Activated naive CD4-positive, alpha-beta T cell (primary cell): ENCODE results near the gene ARID5B.
A peak's percentile ranks its signal among the peaks of the same experiment; 100 is the strongest.

ENCODE experiments used
- DNase-seq, 4 experiments: peaks; one replicate each; lab custom pipeline; 2025; lab: John Stamatoyannopoulos, UW

ARID5B gene

GRCh38 chr10:61903928-61904344, 2.4 kb downstream of the ARID5B start:
- peak in 1 of 4 experiments; percentile 5 for DNase-seq

GRCh38 chr10:61904733-61905725, 3.5 kb downstream of the ARID5B start:
- peak in 1 of 4 experiments; percentile 0 for DNase-seq

- DNase-seq, result no peak
Measured at GRCh38 chr10:61905837-61906561, 4.5 kb downstream of the ARID5B start.

- no peak for DNase-seq
Measured at GRCh38 chr10:61906562-61906901, 5.0 kb downstream of the ARID5B start.

- no peak for DNase-seq
Measured at GRCh38 chr10:61907011-61907410, 5.5 kb downstream of the ARID5B start.

- DNase-seq, result no peak
Measured at GRCh38 chr10:61907587-61907986, 6.1 kb downstream of the ARID5B start.

GRCh38 chr10:61910226-61910805, 8.8 kb downstream of the ARID5B start:
- DNase-seq, result no peak

GRCh38 chr10:61910894-61911293, 9.4 kb downstream of the ARID5B start:
- no peak for DNase-seq

GRCh38 chr10:61911425-61911824, 9.9 kb downstream of the ARID5B start:
- no peak for DNase-seq

- DNase-seq, result no peak
Measured at GRCh38 chr10:61912981-61913380, 11.5 kb downstream of the ARID5B start.

- DNase-seq, result no peak
Measured at GRCh38 chr10:61918140-61918539, 16.6 kb downstream of the ARID5B start.

GRCh38 chr10:61918989-61919388, 17.5 kb downstream of the ARID5B start:
- no peak for DNase-seq

- no peak for DNase-seq
Measured at GRCh38 chr10:61919646-61920215, 18.2 kb downstream of the ARID5B start.

- no peak for DNase-seq
Measured at GRCh38 chr10:61921143-61921542, 19.6 kb downstream of the ARID5B start.

- DNase-seq, result no peak
Measured at GRCh38 chr10:61923210-61923949, 21.9 kb downstream of the ARID5B start.

- DNase-seq, result no peak
Measured at GRCh38 chr10:61923950-61924274, 22.4 kb downstream of the ARID5B start.

- DNase-seq, result no peak
Measured at GRCh38 chr10:61929555-61929954, 28.1 kb downstream of the ARID5B start.

GRCh38 chr10:61931620-61932332, 30.3 kb downstream of the ARID5B start:
- no peak for DNase-seq

- no peak for DNase-seq
Measured at GRCh38 chr10:61933859-61934555, 32.5 kb downstream of the ARID5B start.

GRCh38 chr10:61935077-61935476, 33.6 kb downstream of the ARID5B start:
- no peak for DNase-seq
